ENCODE measurements around the gene JAG1.
"Not testable (repeated sequence)": the region's sequence is repeated elsewhere in the genome, so short reads cannot be mapped to it uniquely, and the experiment has no call there.

DNA sequence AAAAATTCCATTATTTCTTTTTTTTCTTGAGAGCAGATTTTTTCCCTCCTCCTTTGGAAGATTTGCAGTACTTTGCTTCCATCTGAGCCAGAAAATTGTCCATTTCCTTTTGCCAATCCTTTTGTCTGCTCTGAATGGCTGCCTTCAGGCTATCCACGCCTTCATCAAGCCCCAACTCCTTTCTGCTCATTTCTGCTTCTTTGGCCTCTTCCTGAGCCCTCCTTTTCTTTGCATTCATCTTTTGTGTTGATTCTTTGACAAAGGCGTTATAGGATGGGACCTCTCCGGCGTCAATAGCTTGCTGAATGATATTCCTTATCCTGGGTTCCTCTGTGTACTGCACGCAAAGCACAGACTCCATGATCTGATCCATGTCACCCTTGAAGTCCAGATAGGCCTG, 60.4 kb downstream of the JAG1 start:
- TF ChIP-seq, protein P1, sequence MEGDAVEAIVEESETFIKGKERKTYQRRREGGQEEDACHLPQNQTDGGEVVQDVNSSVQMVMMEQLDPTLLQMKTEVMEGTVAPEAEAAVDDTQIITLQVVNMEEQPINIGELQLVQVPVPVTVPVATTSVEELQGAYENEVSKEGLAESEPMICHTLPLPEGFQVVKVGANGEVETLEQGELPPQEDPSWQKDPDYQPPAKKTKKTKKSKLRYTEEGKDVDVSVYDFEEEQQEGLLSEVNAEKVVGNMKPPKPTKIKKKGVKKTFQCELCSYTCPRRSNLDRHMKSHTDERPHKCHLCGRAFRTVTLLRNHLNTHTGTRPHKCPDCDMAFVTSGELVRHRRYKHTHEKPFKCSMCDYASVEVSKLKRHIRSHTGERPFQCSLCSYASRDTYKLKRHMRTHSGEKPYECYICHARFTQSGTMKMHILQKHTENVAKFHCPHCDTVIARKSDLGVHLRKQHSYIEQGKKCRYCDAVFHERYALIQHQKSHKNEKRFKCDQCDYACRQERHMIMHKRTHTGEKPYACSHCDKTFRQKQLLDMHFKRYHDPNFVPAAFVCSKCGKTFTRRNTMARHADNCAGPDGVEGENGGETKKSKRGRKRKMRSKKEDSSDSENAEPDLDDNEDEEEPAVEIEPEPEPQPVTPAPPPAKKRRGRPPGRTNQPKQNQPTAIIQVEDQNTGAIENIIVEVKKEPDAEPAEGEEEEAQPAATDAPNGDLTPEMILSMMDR (conservative IDR thresholded peaks at IDR 0.05), result not testable (repeated sequence)
- not testable (repeated sequence) for TF ChIP-seq ZFX (IDR thresholded peaks at IDR 0.05)

All from C4-2B (cell line).